GM13977 (cell line): ENCODE results near the gene STXBP2.
A peak's percentile ranks its signal among the peaks of the same experiment; 100 is the strongest.

Experiments
- DNase-seq: peaks from one replicate; pipeline ENCODE4 v3.0.0; 2012; ENCODE audit warnings: low spot score
- in situ Hi-C: fragments of 300-500 bp; cut with MboI; formaldehyde crosslinking; loops from one replicate; pipeline ENCODE4 v1.12.0; 2022; ENCODE audit warnings: low sequenced_read_pairs, low pct_unique_long_range_greater_than_20kb, mixed read lengths, inconsistent platforms; ENCODE audit not compliant: unreplicated experiment
- TF ChIP-seq, protein P1 (sequence below): IDR thresholded peaks from 2 replicates; pipeline ENCODE4 v1.5.1; 2012; ENCODE audit warnings: mild to moderate bottlenecking, control low read depth; ENCODE audit not compliant: insufficient read depth; ENCODE audit errors: extremely low read depth, missing control alignments

Gene STXBP2

DNA sequence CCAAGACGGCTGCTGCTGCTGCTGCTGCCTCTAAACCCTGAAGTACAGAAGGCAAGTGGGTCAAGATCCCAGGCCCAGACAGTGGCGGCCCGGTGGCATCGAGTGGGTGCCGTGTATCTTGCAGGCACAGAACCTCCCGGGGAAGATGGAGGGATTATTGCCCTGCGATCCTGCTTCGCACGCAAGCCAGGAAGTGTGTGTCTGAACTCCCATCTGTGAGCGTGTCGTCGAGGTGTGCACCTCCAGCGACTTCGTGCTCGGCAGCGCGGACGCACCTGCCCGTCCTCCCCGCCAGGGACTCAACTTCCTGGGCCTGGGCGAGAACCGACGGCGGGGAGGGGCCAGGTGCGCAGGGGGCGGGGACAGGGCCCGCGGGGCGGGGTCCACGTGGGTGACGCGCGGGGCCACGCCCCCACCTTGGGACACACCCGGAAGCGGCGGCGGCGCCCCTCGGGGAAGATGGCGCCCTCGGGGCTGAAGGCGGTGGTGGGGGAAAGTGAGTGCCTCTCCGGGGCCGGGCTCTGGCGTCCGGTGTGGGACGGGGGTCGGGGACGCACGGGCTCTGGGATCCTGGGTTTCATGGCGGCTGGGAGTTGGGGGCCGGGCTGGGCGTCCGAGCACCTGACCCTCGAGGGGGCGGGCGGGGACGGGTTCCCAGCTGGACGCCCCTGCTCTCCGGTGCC is at the start of gene STXBP2:
STXBP2 (plus strand) TSS at position 420 of the 683 bp plus-strand sequence; CDS start at position 460, 40 bp downstream.
- DNase-seq = peak; percentile 99
- in situ Hi-C loops = no loop called here
- TF ChIP-seq, protein P1, sequence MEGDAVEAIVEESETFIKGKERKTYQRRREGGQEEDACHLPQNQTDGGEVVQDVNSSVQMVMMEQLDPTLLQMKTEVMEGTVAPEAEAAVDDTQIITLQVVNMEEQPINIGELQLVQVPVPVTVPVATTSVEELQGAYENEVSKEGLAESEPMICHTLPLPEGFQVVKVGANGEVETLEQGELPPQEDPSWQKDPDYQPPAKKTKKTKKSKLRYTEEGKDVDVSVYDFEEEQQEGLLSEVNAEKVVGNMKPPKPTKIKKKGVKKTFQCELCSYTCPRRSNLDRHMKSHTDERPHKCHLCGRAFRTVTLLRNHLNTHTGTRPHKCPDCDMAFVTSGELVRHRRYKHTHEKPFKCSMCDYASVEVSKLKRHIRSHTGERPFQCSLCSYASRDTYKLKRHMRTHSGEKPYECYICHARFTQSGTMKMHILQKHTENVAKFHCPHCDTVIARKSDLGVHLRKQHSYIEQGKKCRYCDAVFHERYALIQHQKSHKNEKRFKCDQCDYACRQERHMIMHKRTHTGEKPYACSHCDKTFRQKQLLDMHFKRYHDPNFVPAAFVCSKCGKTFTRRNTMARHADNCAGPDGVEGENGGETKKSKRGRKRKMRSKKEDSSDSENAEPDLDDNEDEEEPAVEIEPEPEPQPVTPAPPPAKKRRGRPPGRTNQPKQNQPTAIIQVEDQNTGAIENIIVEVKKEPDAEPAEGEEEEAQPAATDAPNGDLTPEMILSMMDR = no peak

DNA sequence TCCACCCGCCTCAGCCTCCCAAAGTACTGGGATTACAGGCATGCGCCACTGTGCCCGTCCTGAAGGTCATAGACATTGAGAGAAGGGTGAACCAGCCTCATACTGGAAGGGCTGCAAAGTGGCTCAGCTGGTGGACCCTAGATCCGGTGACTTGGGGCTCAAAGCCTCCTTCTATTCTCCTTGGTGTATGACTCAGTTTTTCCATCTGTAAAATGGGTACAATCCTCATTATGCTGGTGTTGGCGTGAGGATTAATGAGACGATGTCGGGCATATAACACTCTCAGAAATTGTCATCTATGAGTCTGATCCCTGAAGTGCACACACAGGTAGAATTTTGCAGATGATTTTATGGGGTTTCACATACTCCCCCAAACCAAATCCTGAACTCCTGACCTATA is 47.1 kb upstream of the STXBP2 start:
- TF ChIP-seq, protein P1 = no peak

GRCh38 chr19:7590256-7590655 is 46.7 kb upstream of the STXBP2 start:
- TF ChIP-seq, protein P1 = no peak
- in situ Hi-C loops = no loop called here
- DNase-seq = no peak

More for the DNA sequence above, 47.1 kb upstream of the STXBP2 start:
- DNase-seq = no peak
- in situ Hi-C loops = no loop called here

- in situ Hi-C loops = no loop called here
- DNase-seq = peak; percentile 86
- TF ChIP-seq, protein P1 = no peak
These were observed 41.3 kb upstream of the STXBP2 start, which contains the start of gene CAMSAP3 for GRCh38 chr19:7595466-7596133. CAMSAP3 (plus strand) TSS chr19:7595863; CDS start chr19:7596003, 140 bp downstream.

- TF ChIP-seq, protein P1 = no peak
- in situ Hi-C loops = no loop called here
- peak; percentile 45 for DNase-seq
These were observed 40.5 kb upstream of the STXBP2 start for GRCh38 chr19:7596211-7596937.

DNA sequence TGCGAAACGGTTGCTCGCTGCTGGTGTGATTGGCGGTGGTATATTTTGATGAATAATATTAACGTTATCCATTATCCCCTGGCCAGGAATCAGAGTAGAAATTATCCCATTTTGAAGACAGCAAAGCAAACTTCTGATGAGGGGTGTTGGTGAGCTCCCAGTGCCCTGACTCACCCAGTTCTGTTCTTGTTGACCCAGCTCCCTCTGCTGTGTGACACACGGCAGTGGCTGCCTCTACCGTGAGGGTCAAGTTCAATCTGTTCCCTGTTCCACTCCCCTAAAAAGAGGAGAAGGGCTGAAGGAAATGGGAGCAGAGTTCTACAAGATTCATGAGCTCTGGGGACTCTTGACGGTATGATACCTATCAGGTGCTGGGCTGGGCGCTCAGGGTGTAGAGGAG is 39.2 kb upstream of the STXBP2 start:
- in situ Hi-C loops = no loop called here
- no peak for DNase-seq
- TF ChIP-seq, protein P1 = no peak
